ENCODE data around the gene NELL1.

Gene NELL1

GRCh38 chr11:21307874-21308273, 638.5 kb downstream of the NELL1 start:
- TF ChIP-seq PAX5 (IDR thresholded peaks at IDR 0.05; ENCODE audit: insufficient read depth, low read length, severe bottlenecking) (no peak), POU2F2 (IDR thresholded peaks at IDR 0.05; ENCODE audit: low read depth, low read length) (no peak), POLR2AphosphoS5 (IDR thresholded peaks at IDR 0.05; ENCODE audit: low read depth, low read length) (no peak), SPI1 (IDR thresholded peaks at IDR 0.05; ENCODE audit: low read depth, low read length) (no peak), TAF1 (IDR thresholded peaks at IDR 0.05; ENCODE audit: low read depth, low read length) (no peak), POLR2A (IDR thresholded peaks at IDR 0.05; ENCODE audit: low read depth, low read length) (no peak)
- FAIRE-seq (no peak), DNase-seq (ENCODE audit: insufficient read length, low spot score) (no peak)

- DNase-seq (ENCODE audit: insufficient read length, low spot score) (no peak), FAIRE-seq (no peak)
- TF ChIP-seq POU2F2 (IDR thresholded peaks at IDR 0.05; ENCODE audit: low read depth, low read length): no peak
Observed at GRCh38 chr11:21316591-21316990, 647.2 kb downstream of the NELL1 start.

- DNase-seq (ENCODE audit: insufficient read length, low spot score): no peak
- TF ChIP-seq TAF1 (IDR thresholded peaks at IDR 0.05; ENCODE audit: low read depth, low read length) (no peak), POLR2AphosphoS5 (IDR thresholded peaks at IDR 0.05; ENCODE audit: low read depth, low read length) (no peak), PAX5 (IDR thresholded peaks at IDR 0.05; ENCODE audit: insufficient read depth, low read length, severe bottlenecking) (no peak), POU2F2 (IDR thresholded peaks at IDR 0.05; ENCODE audit: low read depth, low read length) (no peak), SPI1 (IDR thresholded peaks at IDR 0.05; ENCODE audit: low read depth, low read length) (no peak), POLR2A (IDR thresholded peaks at IDR 0.05; ENCODE audit: low read depth, low read length) (no peak)
- no peak for FAIRE-seq
Observed at GRCh38 chr11:21321072-21321471, 651.7 kb downstream of the NELL1 start.

- DNase-seq (ENCODE audit: insufficient read length, low spot score): no peak
- TF ChIP-seq PAX5 (IDR thresholded peaks at IDR 0.05; ENCODE audit: insufficient read depth, low read length, severe bottlenecking) (no peak), POLR2AphosphoS5 (IDR thresholded peaks at IDR 0.05; ENCODE audit: low read depth, low read length) (no peak), POU2F2 (IDR thresholded peaks at IDR 0.05; ENCODE audit: low read depth, low read length) (no peak), TAF1 (IDR thresholded peaks at IDR 0.05; ENCODE audit: low read depth, low read length) (no peak), POLR2A (IDR thresholded peaks at IDR 0.05; ENCODE audit: low read depth, low read length) (no peak), SPI1 (IDR thresholded peaks at IDR 0.05; ENCODE audit: low read depth, low read length) (no peak)
- no peak for FAIRE-seq
Observed at GRCh38 chr11:21321530-21321929, 652.1 kb downstream of the NELL1 start.

- FAIRE-seq (no peak), DNase-seq (ENCODE audit: insufficient read length, low spot score) (no peak)
- TF ChIP-seq POLR2A (IDR thresholded peaks at IDR 0.05; ENCODE audit: low read depth, low read length): no peak
- TF ChIP-seq POLR2AphosphoS5 (IDR thresholded peaks at IDR 0.05; ENCODE audit: low read depth, low read length): no peak
- TF ChIP-seq SPI1 (IDR thresholded peaks at IDR 0.05; ENCODE audit: low read depth, low read length): no peak
- no peak for TF ChIP-seq PAX5 (IDR thresholded peaks at IDR 0.05; ENCODE audit: insufficient read depth, low read length, severe bottlenecking)
- TF ChIP-seq POU2F2 (IDR thresholded peaks at IDR 0.05; ENCODE audit: low read depth, low read length): no peak
- TF ChIP-seq TAF1 (IDR thresholded peaks at IDR 0.05; ENCODE audit: low read depth, low read length): no peak
Observed at GRCh38 chr11:21323617-21324016, 654.2 kb downstream of the NELL1 start.

GRCh38 chr11:21343204-21343603, 673.8 kb downstream of the NELL1 start:
- no peak for FAIRE-seq
- no peak for DNase-seq (ENCODE audit: insufficient read length, low spot score)

GRCh38 chr11:21346361-21346760, 677.0 kb downstream of the NELL1 start:
- FAIRE-seq: no peak
- DNase-seq (ENCODE audit: insufficient read length, low spot score): no peak
- TF ChIP-seq POLR2AphosphoS5 (IDR thresholded peaks at IDR 0.05; ENCODE audit: low read depth, low read length): no peak
- TF ChIP-seq POU2F2 (IDR thresholded peaks at IDR 0.05; ENCODE audit: low read depth, low read length): no peak

More at GRCh38 chr11:21343204-21343603, 673.8 kb downstream of the NELL1 start:
- TF ChIP-seq POLR2A (IDR thresholded peaks at IDR 0.05; ENCODE audit: low read depth, low read length) (no peak), SPI1 (IDR thresholded peaks at IDR 0.05; ENCODE audit: low read depth, low read length) (no peak), POLR2AphosphoS5 (IDR thresholded peaks at IDR 0.05; ENCODE audit: low read depth, low read length) (no peak), POU2F2 (IDR thresholded peaks at IDR 0.05; ENCODE audit: low read depth, low read length) (no peak), PAX5 (IDR thresholded peaks at IDR 0.05; ENCODE audit: insufficient read depth, low read length, severe bottlenecking) (no peak), TAF1 (IDR thresholded peaks at IDR 0.05; ENCODE audit: low read depth, low read length) (no peak)

GRCh38 chr11:21350613-21351012, 681.2 kb downstream of the NELL1 start:
- no peak for TF ChIP-seq POLR2A (IDR thresholded peaks at IDR 0.05; ENCODE audit: low read depth, low read length)
- TF ChIP-seq TAF1 (IDR thresholded peaks at IDR 0.05; ENCODE audit: low read depth, low read length): no peak
- no peak for TF ChIP-seq PAX5 (IDR thresholded peaks at IDR 0.05; ENCODE audit: insufficient read depth, low read length, severe bottlenecking)
- no peak for TF ChIP-seq POU2F2 (IDR thresholded peaks at IDR 0.05; ENCODE audit: low read depth, low read length)
- no peak for TF ChIP-seq POLR2AphosphoS5 (IDR thresholded peaks at IDR 0.05; ENCODE audit: low read depth, low read length)
- no peak for TF ChIP-seq SPI1 (IDR thresholded peaks at IDR 0.05; ENCODE audit: low read depth, low read length)
- no peak for FAIRE-seq
- no peak for DNase-seq (ENCODE audit: insufficient read length, low spot score)

GRCh38 chr11:21353425-21353824, 684.0 kb downstream of the NELL1 start:
- DNase-seq (ENCODE audit: insufficient read length, low spot score) (no peak), FAIRE-seq (no peak)
- no peak for TF ChIP-seq POU2F2 (IDR thresholded peaks at IDR 0.05; ENCODE audit: low read depth, low read length)
- TF ChIP-seq POLR2AphosphoS5 (IDR thresholded peaks at IDR 0.05; ENCODE audit: low read depth, low read length): no peak
- TF ChIP-seq PAX5 (IDR thresholded peaks at IDR 0.05; ENCODE audit: insufficient read depth, low read length, severe bottlenecking): no peak
- no peak for TF ChIP-seq TAF1 (IDR thresholded peaks at IDR 0.05; ENCODE audit: low read depth, low read length)
- TF ChIP-seq POLR2A (IDR thresholded peaks at IDR 0.05; ENCODE audit: low read depth, low read length): no peak
- no peak for TF ChIP-seq SPI1 (IDR thresholded peaks at IDR 0.05; ENCODE audit: low read depth, low read length)

GRCh38 chr11:21364866-21365624, 695.7 kb downstream of the NELL1 start:
- DNase-seq (ENCODE audit: insufficient read length, low spot score) (no peak), FAIRE-seq (no peak)
- no peak for TF ChIP-seq TAF1 (IDR thresholded peaks at IDR 0.05; ENCODE audit: low read depth, low read length)
- TF ChIP-seq POLR2A (IDR thresholded peaks at IDR 0.05; ENCODE audit: low read depth, low read length): no peak
- TF ChIP-seq PAX5 (IDR thresholded peaks at IDR 0.05; ENCODE audit: insufficient read depth, low read length, severe bottlenecking): no peak
- TF ChIP-seq POLR2AphosphoS5 (IDR thresholded peaks at IDR 0.05; ENCODE audit: low read depth, low read length): no peak
- no peak for TF ChIP-seq SPI1 (IDR thresholded peaks at IDR 0.05; ENCODE audit: low read depth, low read length)
- no peak for TF ChIP-seq POU2F2 (IDR thresholded peaks at IDR 0.05; ENCODE audit: low read depth, low read length)
